A673 (cell line): ENCODE data around the gene POLA1. TPM values are rescaled to one million over a fixed set of nuclear protein-coding genes. Genes with fewer than 3 reads are reported as not detected.
A peak's percentile ranks its signal among the peaks of the same experiment; 100 is the strongest.

Experiments
- BruUV-seq: library from RNA; stranded (reverse); fragments of 400-500 nt; replicated peaks from 2 replicates; lab custom pipeline; 2021; lab: Mats Ljungman, UMichigan
- CTCF ChIA-PET: fragments of 300-600 bp; sonication (Branson Sonifier 250); formaldehyde crosslinking; loops from one replicate; lab custom pipeline; 2022; ENCODE audit warnings: antibody characterized with exemption; lab: Charles Lee
- POLR2A ChIA-PET: fragments of 300-600 bp; sonication (Branson Sonifier 250); formaldehyde crosslinking; loops from one replicate; lab custom pipeline; 2022; ENCODE audit warnings: antibody characterized with exemption; ENCODE audit not compliant: low non-redundant PET; lab: Charles Lee
- DNase-seq: peaks from one replicate; pipeline ENCODE4 v3.0.0-alpha.2; 2015; ENCODE audit warnings: low spot score
- H3K27ac ChIP-seq: fragments of 200-600 bp; sonication (generic); 2 replicates; pipeline ENCODE4 v1.5.1; 2016; ENCODE audit warnings: mixed run types, low read depth, mild to moderate bottlenecking, mixed read lengths, antibody characterized with exemption, low read length; ENCODE audit not compliant: poor library complexity, severe bottlenecking
- H3K27me3 ChIP-seq: fragments of 200-600 bp; sonication (generic); replicated peaks from 2 replicates; pipeline ENCODE4 v1.6.1; 2017; ENCODE audit warnings: mixed run types, low read depth, mild to moderate bottlenecking, mixed read lengths, antibody characterized with exemption, low read length; ENCODE audit not compliant: insufficient read depth, poor library complexity
- H3K36me3 ChIP-seq: fragments of 200-600 bp; sonication (generic); 2 replicates; pipeline ENCODE4 v1.6.1; 2016; ENCODE audit warnings: mixed run types, mild to moderate bottlenecking, mixed read lengths, antibody characterized with exemption, low read length; ENCODE audit not compliant: insufficient read depth, poor library complexity, severe bottlenecking
- H3K4me1 ChIP-seq: fragments of 200-600 bp; sonication (generic); 2 replicates; pipeline ENCODE4 v1.6.1; 2017; ENCODE audit warnings: mixed run types, mild to moderate bottlenecking, mixed read lengths, antibody characterized with exemption, low read length; ENCODE audit not compliant: insufficient read depth, poor library complexity, severe bottlenecking
- H3K4me3 ChIP-seq: fragments of 200-600 bp; sonication (generic); 2 replicates; pipeline ENCODE4 v1.5.1; 2016; ENCODE audit warnings: low read depth, mixed run types, mild to moderate bottlenecking, mixed read lengths, low read length; ENCODE audit not compliant: poor library complexity, severe bottlenecking
- H3K9me3 ChIP-seq: fragments of 200-600 bp; sonication (generic); 2 replicates; pipeline ENCODE4 v1.6.1; 2016; ENCODE audit warnings: mixed run types, low read depth, mild to moderate bottlenecking, mixed read lengths, antibody characterized with exemption, low read length; ENCODE audit not compliant: poor library complexity, severe bottlenecking
- EZH2 ChIP-seq: fragments of 200-600 bp; sonication (generic); IDR thresholded peaks from 2 replicates; pipeline ENCODE4 v1.6.1; 2017; ENCODE audit warnings: borderline replicate concordance, low read depth, mild to moderate bottlenecking, mixed read lengths, antibody characterized with exemption, low read length; ENCODE audit not compliant: poor library complexity, severe bottlenecking
- intact Hi-C: fragments of 100-400 bp; cut with micrococcal nuclease; formaldehyde crosslinking; loops from one replicate; pipeline ENCODE4 v1.10.0; 2022; ENCODE audit not compliant: unreplicated experiment
- total RNA-seq: library from RNA; stranded (reverse); gene quantifications from 2 replicates; pipeline ENCODE4 v1.2.3, GENCODE V29; 2021
- TF ChIP-seq, protein P1 (sequence below): fragments of 300-800, 200-600 bp; sonication (generic); conservative IDR thresholded peaks from 2 replicates; pipeline ENCODE4 v1.5.1; 2017; ENCODE audit warnings: low read depth, mild to moderate bottlenecking, antibody characterized with exemption, low read length, moderate library complexity, mixed read lengths

POLA1 gene
- total RNA-seq, 1 experiment from 2014 or later: 44.9 TPM

DNA sequence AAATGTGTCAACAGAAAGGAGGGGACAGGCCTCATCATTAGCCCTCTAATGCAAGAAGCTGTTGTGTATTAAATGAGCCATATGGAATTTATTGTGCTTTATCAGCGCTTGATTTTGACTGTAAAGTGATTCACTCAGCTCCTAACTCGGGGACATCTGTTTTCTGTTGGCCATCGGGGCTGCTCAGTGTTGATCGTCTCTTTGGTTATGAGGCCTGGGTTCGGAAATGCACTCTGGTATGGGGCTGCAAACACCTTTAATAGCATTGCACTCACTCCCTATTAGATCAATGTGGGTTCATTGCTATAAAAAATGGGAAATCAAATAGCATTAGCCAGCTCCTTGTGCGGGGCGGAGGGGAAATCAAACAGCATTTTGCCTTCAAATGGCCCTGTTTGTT, 315.7 kb downstream of the POLA1 start:
- Histone ChIP-seq H3K27me3 (no peaks in the 10 kb centered on the region), H3K9me3 (no peaks in the 10 kb centered on the region), H3K27ac (no peak overlapping the region), H3K4me1 (peaks cover 10% of the 10 kb centered on the region), H3K36me3 (peaks cover 35% of the 10 kb centered on the region), H3K4me3 (no peak overlapping the region)
- intact Hi-C loops: no loop called here
- ChIA-PET CTCF (interaction anchor here (0.9 kb wide), 1 partner anchor 135 kb away, joined by 4 read pairs; no protein-coding TSS in a partner anchor), POLR2A (no interaction called here)
- TF ChIP-seq EZH2: no peak
- TF ChIP-seq, protein P1, sequence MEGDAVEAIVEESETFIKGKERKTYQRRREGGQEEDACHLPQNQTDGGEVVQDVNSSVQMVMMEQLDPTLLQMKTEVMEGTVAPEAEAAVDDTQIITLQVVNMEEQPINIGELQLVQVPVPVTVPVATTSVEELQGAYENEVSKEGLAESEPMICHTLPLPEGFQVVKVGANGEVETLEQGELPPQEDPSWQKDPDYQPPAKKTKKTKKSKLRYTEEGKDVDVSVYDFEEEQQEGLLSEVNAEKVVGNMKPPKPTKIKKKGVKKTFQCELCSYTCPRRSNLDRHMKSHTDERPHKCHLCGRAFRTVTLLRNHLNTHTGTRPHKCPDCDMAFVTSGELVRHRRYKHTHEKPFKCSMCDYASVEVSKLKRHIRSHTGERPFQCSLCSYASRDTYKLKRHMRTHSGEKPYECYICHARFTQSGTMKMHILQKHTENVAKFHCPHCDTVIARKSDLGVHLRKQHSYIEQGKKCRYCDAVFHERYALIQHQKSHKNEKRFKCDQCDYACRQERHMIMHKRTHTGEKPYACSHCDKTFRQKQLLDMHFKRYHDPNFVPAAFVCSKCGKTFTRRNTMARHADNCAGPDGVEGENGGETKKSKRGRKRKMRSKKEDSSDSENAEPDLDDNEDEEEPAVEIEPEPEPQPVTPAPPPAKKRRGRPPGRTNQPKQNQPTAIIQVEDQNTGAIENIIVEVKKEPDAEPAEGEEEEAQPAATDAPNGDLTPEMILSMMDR: no peak
- DNase-seq: no peak
- BruUV-seq: no TSS peak

DNA sequence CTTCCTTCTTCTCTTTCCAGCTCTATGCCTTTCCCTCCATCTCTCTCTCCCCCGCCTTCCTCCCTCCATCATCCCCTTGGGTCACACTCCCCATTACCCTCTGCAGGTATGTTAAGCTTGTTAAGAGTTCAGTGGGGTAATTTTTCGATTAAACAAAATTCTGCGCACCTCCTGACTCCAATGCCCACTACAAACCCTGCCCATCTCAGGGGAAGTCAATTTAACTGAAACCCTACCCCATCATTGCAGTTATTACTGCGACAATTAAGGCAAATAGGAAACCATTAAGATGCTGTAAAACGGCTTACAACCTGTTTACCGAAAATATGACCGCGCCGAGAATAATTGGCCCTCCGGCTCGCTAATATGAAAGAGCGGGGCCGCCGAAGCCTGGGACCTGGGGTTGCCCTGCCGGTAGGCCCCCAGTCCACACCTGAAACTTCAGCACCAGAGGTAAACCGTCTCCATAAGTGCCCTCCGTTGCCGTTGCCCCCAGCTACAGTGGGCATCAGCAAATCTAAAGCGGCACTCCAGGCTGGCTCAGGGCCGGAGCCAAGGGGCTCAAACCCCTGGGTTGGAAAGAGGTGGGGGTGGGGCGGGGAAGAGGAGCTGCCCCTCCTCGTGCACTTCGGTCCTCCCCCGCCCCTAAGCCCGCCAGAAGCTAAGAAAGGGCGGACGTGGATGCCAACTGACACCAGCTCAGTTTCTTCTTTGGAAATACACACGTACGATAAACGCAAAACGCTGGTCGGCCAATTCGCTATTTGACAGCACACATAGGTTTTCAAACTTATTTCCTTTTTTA, 317.3 kb downstream of the POLA1 start:
- Histone ChIP-seq H3K4me1 (peaks cover 10% of the 10 kb centered on the region), H3K9me3 (no peaks in the 10 kb centered on the region), H3K27ac (no peak overlapping the region), H3K36me3 (peaks cover 31% of the 10 kb centered on the region), H3K4me3 (peak overlapping the region; percentile 44), H3K27me3 (no peaks in the 10 kb centered on the region)
- ChIA-PET CTCF (no interaction called here), POLR2A (no interaction called here)
- TF ChIP-seq EZH2: no peak
- TF ChIP-seq, protein P1: no peak
- intact Hi-C loops: loop anchor here (10.0 kb wide), 1 partner anchor 274 kb away; no protein-coding TSS in a partner anchor
- DNase-seq: no peak
- BruUV-seq: no TSS peak

DNA sequence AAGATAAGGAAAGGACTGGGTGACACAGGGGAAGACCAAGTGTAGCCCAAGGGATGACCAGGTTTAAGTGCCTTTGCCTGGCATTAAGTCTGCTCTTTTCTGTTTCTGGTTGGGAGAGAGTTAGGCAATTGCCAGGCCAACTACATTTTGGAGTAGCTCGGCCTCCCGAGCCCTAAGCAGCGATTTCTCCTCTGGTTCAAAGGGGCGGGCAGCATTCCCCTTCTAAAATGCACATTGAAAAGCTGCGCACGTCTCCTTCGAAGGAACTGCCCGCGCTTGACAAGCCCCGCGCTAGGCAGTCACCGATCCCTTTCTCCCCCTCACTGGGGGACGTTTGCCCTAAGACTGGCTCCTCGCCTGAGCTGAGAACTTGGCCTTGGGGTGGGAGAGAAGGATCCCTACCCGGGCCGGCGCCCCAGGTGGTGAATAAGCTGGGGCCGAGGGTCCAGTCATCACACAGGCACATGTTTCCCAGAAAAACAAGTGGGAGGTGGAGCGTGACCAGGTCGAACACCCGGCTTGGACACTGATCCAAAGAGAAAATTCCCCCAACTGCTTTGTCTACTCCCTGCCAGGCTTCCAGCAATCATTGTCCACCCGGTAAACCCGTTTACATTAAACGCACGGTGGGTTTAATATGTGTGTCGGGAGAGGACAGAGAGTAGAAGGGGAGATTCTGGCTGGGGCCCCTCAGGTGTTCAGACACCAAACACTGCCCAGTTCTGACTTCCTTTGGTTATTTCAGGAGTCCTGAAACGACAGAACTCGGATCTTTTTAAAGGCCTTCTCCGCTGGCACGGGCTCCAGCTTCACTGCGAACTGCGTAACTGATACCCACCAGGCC, 318.1 kb downstream of the POLA1 start:
- Histone ChIP-seq H3K4me3 (peak overlapping the region; percentile 44), H3K27ac (peak overlapping the region; percentile 45), H3K36me3 (peaks cover 31% of the 10 kb centered on the region), H3K27me3 (no peaks in the 10 kb centered on the region), H3K4me1 (peaks cover 14% of the 10 kb centered on the region), H3K9me3 (no peaks in the 10 kb centered on the region)
- BruUV-seq: no TSS peak
- intact Hi-C loops: loop anchor here (10.0 kb wide), 1 partner anchor 273 kb away; no protein-coding TSS in a partner anchor
- ChIA-PET CTCF (no interaction called here), POLR2A (no interaction called here)
- TF ChIP-seq, protein P1: no peak
- TF ChIP-seq EZH2: no peak
- no peak for DNase-seq
